HG02763 (cell line): Measurements from ENCODE around the gene PFKFB4.
"Not testable (repeated sequence)": the region's sequence is repeated elsewhere in the genome, so short reads cannot be mapped to it uniquely, and the experiment has no call there.

ENCODE experiments used
- ATAC-seq: cut with Tn5 transposase; IDR thresholded peaks from one replicate; pipeline ENCODE4 v1.9.1; 2021; ENCODE audit warnings: mild to moderate bottlenecking, moderate library complexity; ENCODE audit not compliant: unreplicated experiment

Gene PFKFB4

GRCh38 chr3:48535578-48535977 is 21.0 kb downstream of the PFKFB4 start:
- no peak for ATAC-seq

GRCh38 chr3:48532977-48533337 is 23.6 kb downstream of the PFKFB4 start:
- no peak for ATAC-seq

- ATAC-seq = no peak
These were observed 24.2 kb downstream of the PFKFB4 start for GRCh38 chr3:48532271-48532976.

- ATAC-seq = not testable (repeated sequence)
These were observed 25.9 kb downstream of the PFKFB4 start for GRCh38 chr3:48530701-48531100.

GRCh38 chr3:48528754-48529153 is 27.8 kb downstream of the PFKFB4 start:
- ATAC-seq = no peak

GRCh38 chr3:48528048-48528447 is 28.6 kb downstream of the PFKFB4 start:
- no peak for ATAC-seq

- no peak for ATAC-seq
These were observed 31.6 kb downstream of the PFKFB4 start for GRCh38 chr3:48524970-48525369.

- no peak for ATAC-seq
These were observed 35.0 kb downstream of the PFKFB4 start for GRCh38 chr3:48521635-48522034.

GRCh38 chr3:48519277-48519643 is 37.3 kb downstream of the PFKFB4 start:
- ATAC-seq = no peak

GRCh38 chr3:48518638-48519276 is 37.8 kb downstream of the PFKFB4 start:
- ATAC-seq = no peak

GRCh38 chr3:48518069-48518468 is 38.5 kb downstream of the PFKFB4 start:
- ATAC-seq = no peak

- no peak for ATAC-seq
These were observed 40.0 kb downstream of the PFKFB4 start for GRCh38 chr3:48516571-48516970.

- no peak for ATAC-seq
These were observed 42.0 kb downstream of the PFKFB4 start for GRCh38 chr3:48514431-48515227.

- ATAC-seq = no peak
These were observed 45.1 kb downstream of the PFKFB4 start for GRCh38 chr3:48511551-48511950.

GRCh38 chr3:48507256-48508061 is 49.1 kb downstream of the PFKFB4 start:
- no peak for ATAC-seq

GRCh38 chr3:48505968-48506504 is 50.6 kb downstream of the PFKFB4 start:
- ATAC-seq = no peak

GRCh38 chr3:48505146-48505545 is 51.5 kb downstream of the PFKFB4 start:
- no peak for ATAC-seq

GRCh38 chr3:48504051-48504946 is 52.3 kb downstream of the PFKFB4 start, which contains the start of gene SHISA5:
TSS of gene SHISA5 (minus strand) at chr3:48504174. CDS start at chr3:48504094, 80 bp downstream.
- no peak for ATAC-seq

GRCh38 chr3:48503401-48504050 is 53.1 kb downstream of the PFKFB4 start:
- no peak for ATAC-seq
